H1 (cell line): Measurements from ENCODE around the gene MRGPRX4. TPM values are rescaled to one million over a fixed set of nuclear protein-coding genes. Genes with fewer than 3 reads are reported as not detected.

Source experiments
- ASH2L ChIP-seq: fragments of 200-600, 300-600 bp; sonication (generic); IDR thresholded peaks from one replicate; pipeline ENCODE4 v1.7.1; 2017; ENCODE audit warnings: low read length
- ATF2 ChIP-seq: IDR thresholded peaks from 2 replicates; pipeline ENCODE4 v1.6.1; 2012; ENCODE audit warnings: low read length, inconsistent platforms
- POLR2A ChIP-seq, 2 experiments: IDR thresholded peaks; 1 replicate in 1 of 2; 2 replicates in 1 of 2; pipeline ENCODE4 v1.6.1; 2011; ENCODE audit warnings: low read depth in 2 of 2, low read length in 2 of 2, mild to moderate bottlenecking in 2 of 2; ENCODE audit errors: control extremely low read depth in 1 of 2
- polyA plus RNA-seq, 7 experiments: library from polyadenylated mRNA; depleted of rRNA in 3 of 7; stranded (reverse) in 5 of 7; unstranded in 2 of 7; fragments of >200 nt in 5 of 7; fragments of 200-250 nt in 2 of 7; gene quantifications; 1 replicate in 5 of 7; 2 replicates in 1 of 7; 4 replicates in 1 of 7; pipeline versions ENCODE4 v1.2.1 to v1.2.3, GENCODE V29; 2011 to 2013; ENCODE audit warnings: missing spikeins in 2 of 7, mixed read lengths in 2 of 7
- total RNA-seq: library from RNA; stranded (reverse); fragmentation: NEBNext Ultra II Directional; extraction: Animal tissue kit (Norgen Biotek cat#: 25700); gene quantifications from 2 replicates; pipeline ENCODE4 v1.2.1, GENCODE V29; 2021

MRGPRX4 gene
- total and polyA plus RNA-seq, 2 of the 8 experiments (the other 6 are each of a cell fraction or from before 2014, with no cell fraction given) = not detected

DNA sequence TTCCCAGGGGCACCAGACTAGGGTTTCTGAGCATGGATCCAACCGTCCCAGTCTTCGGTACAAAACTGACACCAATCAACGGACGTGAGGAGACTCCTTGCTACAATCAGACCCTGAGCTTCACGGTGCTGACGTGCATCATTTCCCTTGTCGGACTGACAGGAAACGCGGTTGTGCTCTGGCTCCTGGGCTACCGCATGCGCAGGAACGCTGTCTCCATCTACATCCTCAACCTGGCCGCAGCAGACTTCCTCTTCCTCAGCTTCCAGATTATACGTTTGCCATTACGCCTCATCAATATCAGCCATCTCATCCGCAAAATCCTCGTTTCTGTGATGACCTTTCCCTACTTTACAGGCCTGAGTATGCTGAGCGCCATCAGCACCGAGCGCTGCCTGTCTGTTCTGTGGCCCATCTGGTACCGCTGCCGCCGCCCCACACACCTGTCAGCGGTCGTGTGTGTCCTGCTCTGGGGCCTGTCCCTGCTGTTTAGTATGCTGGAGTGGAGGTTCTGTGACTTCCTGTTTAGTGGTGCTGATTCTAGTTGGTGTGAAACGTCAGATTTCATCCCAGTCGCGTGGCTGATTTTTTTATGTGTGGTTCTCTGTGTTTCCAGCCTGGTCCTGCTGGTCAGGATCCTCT lies 709 bp downstream of the MRGPRX4 start (continued):
- TF ChIP-seq ASH2L (no peak), ATF2 (no peak), POLR2A (IDR thresholded peaks at IDR 0.05; ENCODE audit: control extremely low read depth in 1 of 2, low read depth in 2 of 2, low read length in 2 of 2) (no peak)
